AG04450 (cell line): ENCODE results near the gene C8G. TPM values are rescaled to one million over a fixed set of nuclear protein-coding genes. Genes with fewer than 3 reads are reported as not detected.

Experiments
- CTCF ChIA-PET: fragments of 300-600, 350-600 bp; formaldehyde crosslinking; extraction: SDS; loops from one replicate; lab custom pipeline; 2022; ENCODE audit warnings: antibody characterized with exemption, inconsistent platforms; lab: Charles Lee
- POLR2A ChIA-PET: fragments of 350-600 bp; formaldehyde crosslinking; extraction: SDS; loops from one replicate; lab custom pipeline; 2021; ENCODE audit warnings: antibody characterized with exemption, inconsistent platforms; lab: Yijun Ruan, JAX
- DNase-seq: peaks from one replicate; pipeline ENCODE4 v3.0.0-alpha.2; 2011; ENCODE audit warnings: low read depth, low spot score
- H3K27ac ChIP-seq: one replicate; pipeline ENCODE4 v1.5.1; 2012; ENCODE audit warnings: low read depth, low read length, control low read depth
- H3K27me3 ChIP-seq: one replicate; pipeline ENCODE4 v1.6.0; 2012; ENCODE audit warnings: low read length; ENCODE audit not compliant: control insufficient read depth, insufficient read depth
- H3K4me3 ChIP-seq: 2 replicates; pipeline ENCODE4 v1.5.1; 2011; ENCODE audit warnings: mild to moderate bottlenecking, low read depth, low read length, control low read depth
- H3K9me3 ChIP-seq: 2 replicates; pipeline ENCODE4 v1.5.1; 2012; ENCODE audit warnings: low read length; ENCODE audit not compliant: control insufficient read depth, insufficient read depth
- polyA plus RNA-seq: library from polyadenylated mRNA; depleted of rRNA; stranded (reverse); fragments of >200 nt; gene quantifications from 2 replicates; pipeline ENCODE4 v1.2.3, GENCODE V29; 2011
- TF ChIP-seq, protein P1 (sequence below): IDR thresholded peaks from 2 replicates; pipeline ENCODE4 v1.5.1; 2011; ENCODE audit warnings: low read depth, low read length, control low read depth, inconsistent platforms

The C8G gene
- polyA plus RNA-seq, 1 experiment, result 0.41 TPM

DNA sequence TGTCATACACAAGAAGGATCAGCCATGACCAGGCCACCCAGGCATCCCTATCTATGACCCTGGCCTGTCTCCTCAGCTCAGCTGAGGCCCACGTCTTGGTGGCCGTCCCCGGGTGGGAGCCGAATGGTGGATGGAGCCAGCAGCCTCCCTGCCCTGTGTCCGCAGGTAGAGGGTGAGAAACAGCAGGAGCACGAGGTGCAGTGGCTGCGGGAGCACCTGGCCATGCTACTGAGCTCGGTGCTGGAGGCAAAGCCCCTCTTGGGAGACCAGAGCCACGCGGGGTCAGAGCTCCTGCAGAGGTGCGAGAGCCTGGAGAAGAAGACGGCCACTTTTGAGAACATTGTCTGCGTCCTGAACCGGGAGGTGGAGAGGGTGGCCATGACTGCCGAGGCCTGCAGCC lies 25.0 kb upstream of the C8G start:
- CTCF ChIA-PET, result interaction anchor here (0.9 kb wide), 1 partner anchor 109 kb away, joined by 3 read pairs; no protein-coding TSS in a partner anchor
- POLR2A ChIA-PET, result no interaction called here
- Histone ChIP-seq H3K4me3 (no peak overlapping the region), H3K9me3 (no peaks in the 10 kb centered on the region; the same call in 1 of the 2 replicates), H3K27me3 (no peaks in the 10 kb centered on the region), H3K27ac (no peak overlapping the region)
- TF ChIP-seq, protein P1, sequence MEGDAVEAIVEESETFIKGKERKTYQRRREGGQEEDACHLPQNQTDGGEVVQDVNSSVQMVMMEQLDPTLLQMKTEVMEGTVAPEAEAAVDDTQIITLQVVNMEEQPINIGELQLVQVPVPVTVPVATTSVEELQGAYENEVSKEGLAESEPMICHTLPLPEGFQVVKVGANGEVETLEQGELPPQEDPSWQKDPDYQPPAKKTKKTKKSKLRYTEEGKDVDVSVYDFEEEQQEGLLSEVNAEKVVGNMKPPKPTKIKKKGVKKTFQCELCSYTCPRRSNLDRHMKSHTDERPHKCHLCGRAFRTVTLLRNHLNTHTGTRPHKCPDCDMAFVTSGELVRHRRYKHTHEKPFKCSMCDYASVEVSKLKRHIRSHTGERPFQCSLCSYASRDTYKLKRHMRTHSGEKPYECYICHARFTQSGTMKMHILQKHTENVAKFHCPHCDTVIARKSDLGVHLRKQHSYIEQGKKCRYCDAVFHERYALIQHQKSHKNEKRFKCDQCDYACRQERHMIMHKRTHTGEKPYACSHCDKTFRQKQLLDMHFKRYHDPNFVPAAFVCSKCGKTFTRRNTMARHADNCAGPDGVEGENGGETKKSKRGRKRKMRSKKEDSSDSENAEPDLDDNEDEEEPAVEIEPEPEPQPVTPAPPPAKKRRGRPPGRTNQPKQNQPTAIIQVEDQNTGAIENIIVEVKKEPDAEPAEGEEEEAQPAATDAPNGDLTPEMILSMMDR, result no peak
- no peak for DNase-seq

DNA sequence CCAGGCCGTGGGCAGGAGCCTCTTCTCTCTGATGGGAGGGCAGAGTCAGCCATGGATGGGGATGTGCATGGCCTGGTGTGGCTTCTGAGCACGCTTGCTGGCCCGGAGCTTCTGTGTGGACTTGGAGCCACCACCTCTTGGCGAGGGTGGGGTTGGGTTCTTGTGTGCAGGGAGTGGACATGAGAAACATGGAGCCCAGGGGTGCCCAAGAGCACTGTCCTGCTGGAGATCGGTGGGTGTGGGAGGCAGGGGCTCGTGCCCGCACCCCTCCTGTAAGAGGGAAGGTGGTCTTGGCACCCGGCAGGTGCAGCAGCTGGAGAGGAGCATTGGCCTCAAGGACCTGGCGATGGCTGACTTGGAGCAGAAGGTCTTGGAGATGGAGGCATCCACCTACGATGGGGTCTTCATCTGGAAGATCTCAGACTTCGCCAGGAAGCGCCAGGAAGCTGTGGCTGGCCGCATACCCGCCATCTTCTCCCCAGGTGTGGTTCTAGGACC lies 24.3 kb upstream of the C8G start:
- no peak for DNase-seq
- TF ChIP-seq, protein P1, result no peak
- Histone ChIP-seq H3K27me3 (no peaks in the 10 kb centered on the region), H3K27ac (no peak overlapping the region), H3K9me3 (no peaks in the 10 kb centered on the region; the same call in 1 of the 2 replicates), H3K4me3 (no peak overlapping the region)
- CTCF ChIA-PET, result interaction anchor here (0.9 kb wide), 1 partner anchor 108 kb away, joined by 3 read pairs; no protein-coding TSS in a partner anchor
- POLR2A ChIA-PET, result interaction anchor here (0.5 kb wide), 1 partner anchor 11 kb away, joined by 6 read pairs; no protein-coding TSS in a partner anchor

DNA sequence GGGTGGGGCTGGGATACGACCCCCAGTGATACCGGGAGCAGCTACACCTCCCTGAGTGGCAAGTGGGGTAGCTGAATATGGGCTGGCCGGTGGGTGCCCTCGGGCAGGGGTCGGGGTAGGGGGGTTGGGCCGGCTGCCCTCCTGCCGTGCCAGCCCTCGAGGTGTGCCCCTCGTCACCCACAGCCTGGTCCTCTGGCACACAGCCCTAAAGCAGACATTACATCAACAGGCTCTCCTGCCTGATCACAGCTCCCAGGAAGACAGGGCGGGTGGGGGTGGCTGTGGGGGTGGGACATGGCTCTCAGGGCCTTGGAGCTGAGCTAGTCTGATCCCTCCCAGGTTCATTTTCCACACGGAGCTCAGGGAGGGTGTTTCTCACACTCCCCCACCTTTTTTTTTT lies 23.7 kb upstream of the C8G start:
- TF ChIP-seq, protein P1, result no peak
- ChIA-PET CTCF (no interaction called here), POLR2A (interaction anchor here (0.5 kb wide), 1 partner anchor 11 kb away, joined by 6 read pairs; no protein-coding TSS in a partner anchor)
- no peaks in the 10 kb centered on the region; the same call in 1 of the 2 replicates for H3K9me3 ChIP-seq
- no peak overlapping the region for H3K4me3 ChIP-seq
- H3K27me3 ChIP-seq, result no peaks in the 10 kb centered on the region
- DNase-seq, result no peak
- H3K27ac ChIP-seq, result no peak overlapping the region

DNA sequence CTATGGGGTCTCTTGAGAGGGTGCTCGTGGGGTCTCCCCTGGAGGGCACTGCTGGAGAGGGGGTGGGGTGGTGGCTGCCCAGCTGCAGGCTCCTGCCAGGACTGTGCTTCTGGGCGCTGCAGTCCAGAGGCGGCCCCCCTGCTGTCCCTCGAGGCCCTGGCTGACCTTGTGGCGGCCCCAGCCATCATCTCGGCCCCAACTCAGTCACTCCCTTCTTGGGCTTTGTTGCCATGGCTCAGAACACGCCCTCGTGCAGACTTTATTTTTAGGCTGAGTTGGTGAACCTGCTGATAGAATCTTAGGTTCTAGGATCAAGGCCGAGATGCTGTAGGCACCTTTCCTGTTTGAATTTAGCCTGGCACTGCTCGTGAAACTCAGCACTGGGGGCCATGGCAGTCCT lies 23.3 kb upstream of the C8G start:
- TF ChIP-seq, protein P1, result no peak
- ChIA-PET POLR2A (no interaction called here), CTCF (no interaction called here)
- Histone ChIP-seq H3K27ac (no peak overlapping the region), H3K4me3 (no peak overlapping the region), H3K9me3 (no peaks in the 10 kb centered on the region; the same call in 1 of the 2 replicates), H3K27me3 (no peaks in the 10 kb centered on the region)
- DNase-seq, result no peak

DNA sequence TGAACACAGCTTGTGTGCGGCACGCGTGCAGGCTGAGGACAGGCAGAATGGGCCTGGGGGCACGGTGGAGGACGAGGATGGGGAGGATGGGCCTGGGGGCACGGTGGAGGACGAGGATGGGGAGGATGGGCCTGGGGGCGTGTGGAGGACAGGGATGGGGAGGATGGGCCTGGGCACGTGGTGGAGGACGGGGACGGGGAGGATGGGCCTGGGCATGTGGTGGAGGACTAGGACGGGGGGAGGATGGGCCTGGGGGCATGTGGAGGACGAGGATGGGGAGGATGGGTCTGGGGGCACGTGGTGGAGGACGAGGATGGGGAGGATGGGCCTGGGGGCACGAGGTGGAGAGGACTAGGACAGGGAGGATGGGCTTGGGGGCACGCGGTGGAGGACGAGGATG lies 22.5 kb upstream of the C8G start:
- Histone ChIP-seq H3K4me3 (no peak overlapping the region), H3K9me3 (no peaks in the 10 kb centered on the region; the same call in 1 of the 2 replicates), H3K27me3 (no peaks in the 10 kb centered on the region), H3K27ac (no peak overlapping the region)
- no peak for DNase-seq
- ChIA-PET CTCF (no interaction called here), POLR2A (no interaction called here)
- TF ChIP-seq, protein P1, result no peak
